K562 (cell line): ENCODE data around the gene ACO2. TPM values are rescaled to one million over a fixed set of nuclear protein-coding genes. Genes with fewer than 3 reads are reported as not detected.

ENCODE experiments used
- ARHGAP35 ChIP-seq: fragments of 450-650 bp; IDR thresholded peaks from 2 replicates; pipeline ENCODE4 v1.6.1; 2018; ENCODE audit not compliant: partially characterized antibody
- ASH1L ChIP-seq: fragments of 450-650 bp; IDR thresholded peaks from 2 replicates; pipeline ENCODE4 v1.6.1; 2018; ENCODE audit warnings: borderline replicate concordance, mild to moderate bottlenecking, low read depth; ENCODE audit not compliant: partially characterized antibody
- CREB3L1 ChIP-seq: fragments of 450-650 bp; IDR thresholded peaks from 2 replicates; pipeline ENCODE4 v1.6.1; 2014; ENCODE audit warnings: low read depth, mild to moderate bottlenecking, moderate library complexity, borderline replicate concordance
- CXXC5 ChIP-seq: fragments of 250-450 bp; sonication (Bioruptor Pico); IDR thresholded peaks from 2 replicates; pipeline ENCODE4 v1.8.0; 2022; ENCODE audit warnings: inconsistent platforms, mild to moderate bottlenecking, moderate library complexity
- GATAD2A ChIP-seq: fragments of 450-650 bp; IDR thresholded peaks from 2 replicates; pipeline ENCODE4 v1.6.1; 2017
- HNRNPK ChIP-seq: fragments of 200-400 bp; formaldehyde crosslinking; IDR thresholded peaks from one replicate; pipeline ENCODE4 v1.6.1; 2018; ENCODE audit warnings: mild to moderate bottlenecking, low read depth, low read length; ENCODE audit not compliant: poor library complexity, severe bottlenecking
- KDM2B ChIP-seq: fragments of 250-450 bp; sonication (Bioruptor Pico); IDR thresholded peaks from 2 replicates; pipeline ENCODE4 v1.8.0; 2021; ENCODE audit warnings: mild to moderate bottlenecking, moderate library complexity
- MTA1 ChIP-seq: fragments of 450-650 bp; IDR thresholded peaks from 2 replicates; pipeline ENCODE4 v1.6.1; 2017; ENCODE audit warnings: borderline replicate concordance
- MXI1 ChIP-seq: IDR thresholded peaks from 2 replicates; pipeline ENCODE4 v1.6.1; 2011; ENCODE audit warnings: low read depth, mild to moderate bottlenecking, improper control_type of control experiment, low read length
- NCOA2 ChIP-seq, 2 experiments: fragments of 450-650 bp; IDR thresholded peaks; 2 replicates each; pipeline ENCODE4 v1.6.1; 2018; ENCODE audit warnings: mild to moderate bottlenecking in 2 of 2, moderate library complexity in 1 of 2; ENCODE audit not compliant: partially characterized antibody in 2 of 2
- NCOA4 ChIP-seq: fragments of 450-650 bp; IDR thresholded peaks from 2 replicates; pipeline ENCODE4 v1.6.1; 2018; ENCODE audit warnings: mild to moderate bottlenecking; ENCODE audit not compliant: partially characterized antibody
- NKRF ChIP-seq: fragments of 450-650 bp; IDR thresholded peaks from 2 replicates; pipeline ENCODE4 v1.6.1; 2016; ENCODE audit warnings: borderline replicate concordance
- NR1H2 ChIP-seq: sonication (generic); formaldehyde crosslinking; IDR thresholded peaks from 2 replicates; pipeline ENCODE4 v1.4.0; 2020; ENCODE audit warnings: mild to moderate bottlenecking, missing genetic modification reagents
- POLR3G ChIP-seq: IDR thresholded peaks from 2 replicates; pipeline ENCODE4 v1.6.1; 2011; ENCODE audit not compliant: insufficient read length, insufficient replicate concordance; ENCODE audit errors: extremely low read depth
- TGIF2 ChIP-seq: sonication (generic); formaldehyde crosslinking; IDR thresholded peaks from 2 replicates; pipeline ENCODE4 v1.8.1; 2022; ENCODE audit warnings: mild to moderate bottlenecking, missing genetic modification reagents, moderate library complexity
- ZBTB5 ChIP-seq: fragments of 450-650 bp; IDR thresholded peaks from 2 replicates; pipeline ENCODE4 v1.6.1; 2017; ENCODE audit warnings: antibody characterized with exemption
- ZHX1 ChIP-seq: fragments of 150-350 bp; conservative IDR thresholded peaks from 2 replicates; pipeline ENCODE4 v1.6.1; 2014; ENCODE audit warnings: low read length
- ZNF217 ChIP-seq: sonication (generic); formaldehyde crosslinking; IDR thresholded peaks from 2 replicates; pipeline ENCODE4 v1.8.0; 2022; ENCODE audit warnings: mild to moderate bottlenecking, missing genetic modification reagents
- ZNF57 ChIP-seq: fragments of 450-650 bp; formaldehyde crosslinking; IDR thresholded peaks from 2 replicates; pipeline ENCODE4 v1.4.0; 2020; ENCODE audit warnings: mild to moderate bottlenecking, moderate library complexity
- ZNF780A ChIP-seq: fragments of 250-450 bp; sonication (Bioruptor Pico); IDR thresholded peaks from 2 replicates; pipeline ENCODE4 v1.5.0; 2021; ENCODE audit warnings: mild to moderate bottlenecking
- polyA plus RNA-seq, 8 experiments: library from polyadenylated mRNA; depleted of rRNA in 4 of 8; stranded (reverse) in 5 of 8; unstranded in 3 of 8; fragments of >200 nt; fragmentation: Nextera tagmentation in 2 of 8; fragmentation: Illumina TruSeq in 1 of 8; extraction: Ambion mirVana in 2 of 8; extraction: Trizol in 1 of 8; gene quantifications; 2 replicates each; pipeline versions ENCODE4 v1.2.1 to v1.2.3, GENCODE V29; 2011 to 2014; ENCODE audit warnings: inconsistent platforms in 1 of 8, missing spikeins in 1 of 8
- total RNA-seq, 7 experiments: library from RNA; depleted of rRNA in 6 of 7; stranded (reverse); fragments of >200 nt in 6 of 7; fragmentation: Illumina TruSeq in 2 of 7; extraction: Trizol in 2 of 7; gene quantifications; 2 replicates each; pipeline versions ENCODE4 v1.2.1 to v1.2.3, GENCODE V29; 2011 to 2021; ENCODE audit warnings: low replicate concordance in 1 of 7

ACO2 gene
- total and polyA plus RNA-seq, 9 of the 15 experiments (the other 6 are each of a cell fraction or from before 2014, with no cell fraction given): 16.2 to 119 (median 43.2) TPM

- TF ChIP-seq GATAD2A (no peak), ARHGAP35 (peak; percentile 74), ASH1L (peak; percentile 79), CREB3L1 (peak; percentile 83), MTA1 (peak; percentile 97), NCOA4 (no peak), ZNF780A (CRISPR knock-in tag) (no peak), ZNF217 (CRISPR knock-in tag) (no peak), MXI1 (peak; percentile 48), ZHX1 (no peak; the same call in 1 of the 2 replicates), KDM2B (CRISPR knock-in tag) (no peak), POLR3G (no peak), TGIF2 (CRISPR knock-in tag) (peak; percentile 80; the same call in 1 of the 2 replicates), HNRNPK (no peak), NKRF (peak; percentile 88), NCOA2 (IDR thresholded peaks at IDR 0.05; ENCODE audit: partially characterized antibody in 2 of 2) (no peak), ZNF57 (CRISPR knock-in tag) (no peak), NR1H2 (CRISPR knock-in tag) (0 out of 2 replicates have a peak, but pooled peaks have one; percentile 87), ZBTB5 (no peak), CXXC5 (CRISPR knock-in tag) (peak; percentile 93)
Measured at GRCh38 chr22:41468381-41469217, at the start of gene ACO2, which contains the start of gene PHF5A (continued).
